Liver (tissue), 9 donors: ENCODE results near the gene RPP21. TPM values are rescaled to one million over a fixed set of nuclear protein-coding genes. Genes with fewer than 3 reads are reported as not detected.

ENCODE experiments used
- DNase-seq: peaks from one replicate; pipeline ENCODE4 v3.0.0-alpha.2; 2017; ENCODE audit warnings: low spot score
- H3K27ac ChIP-seq, 2 donors: one replicate each; pipeline ENCODE4 v1.7.0; 2013; ENCODE audit warnings: inconsistent platforms in 2 of 2, low read length in 2 of 2, control low read depth in 1 of 2, low read depth in 1 of 2, mild to moderate bottlenecking in 1 of 2
- H3K27me3 ChIP-seq, 4 donors: one replicate each; pipeline versions ENCODE4 v1.6.1 to v1.7.0; 2013; ENCODE audit warnings: low read length in 3 of 4, inconsistent platforms in 1 of 4, mild to moderate bottlenecking in 1 of 4, moderate library complexity in 1 of 4; ENCODE audit not compliant: control insufficient read depth in 4 of 4, insufficient read depth in 4 of 4
- H3K36me3 ChIP-seq, 4 donors: one replicate each; pipeline versions ENCODE4 v1.6.1 to v1.7.0; 2013; ENCODE audit warnings: low read length in 3 of 4, mild to moderate bottlenecking in 3 of 4, low read depth in 1 of 4, moderate library complexity in 1 of 4; ENCODE audit not compliant: control insufficient read depth in 4 of 4, insufficient read depth in 3 of 4
- H3K4me1 ChIP-seq, 4 donors: one replicate each; pipeline versions ENCODE4 v1.6.1 to v1.7.0; 2013; ENCODE audit warnings: low read length in 3 of 4, mild to moderate bottlenecking in 3 of 4, moderate library complexity in 1 of 4; ENCODE audit not compliant: control insufficient read depth in 4 of 4, insufficient read depth in 4 of 4
- H3K4me3 ChIP-seq, 3 donors: one replicate each; pipeline versions ENCODE4 v1.6.1 to v1.7.0; 2013; ENCODE audit warnings: low read length in 3 of 3, control low read depth in 1 of 3, low read depth in 1 of 3, mild to moderate bottlenecking in 1 of 3
- H3K9ac ChIP-seq, 2 donors: one replicate each; pipeline ENCODE4 v1.7.0; 2013; ENCODE audit warnings: low read length in 2 of 2, mild to moderate bottlenecking in 2 of 2, moderate library complexity in 2 of 2, control low read depth in 1 of 2, low read depth in 1 of 2
- H3K9me3 ChIP-seq, 4 donors: one replicate each; pipeline versions ENCODE4 v1.6.1 to v1.7.0; 2013; ENCODE audit warnings: low read length in 3 of 4; ENCODE audit not compliant: control insufficient read depth in 4 of 4
- ATF3 ChIP-seq: IDR thresholded peaks from 2 replicates; pipeline ENCODE4 v1.6.1; 2016; ENCODE audit warnings: antibody characterized with exemption
- CTCF ChIP-seq: fragments of 150-350 bp; IDR thresholded peaks from 2 replicates; pipeline ENCODE4 v1.5.1; 2017; ENCODE audit warnings: improper control_type of control experiment, low read depth, low read length; ENCODE audit not compliant: missing input control
- FOXA1 ChIP-seq: IDR thresholded peaks from 2 replicates; pipeline ENCODE4 v1.6.1; 2016; ENCODE audit warnings: antibody characterized with exemption
- FOXA2 ChIP-seq: IDR thresholded peaks from 2 replicates; pipeline ENCODE4 v1.6.1; 2016; ENCODE audit warnings: antibody characterized with exemption
- GABPA ChIP-seq, 2 donors: IDR thresholded peaks in 1 of 2; conservative IDR thresholded peaks in 1 of 2; 2 replicates each; pipeline ENCODE4 v1.6.1; 2016; ENCODE audit warnings: antibody characterized with exemption in 2 of 2, mild to moderate bottlenecking in 1 of 2, moderate library complexity in 1 of 2
- HNF4A ChIP-seq, 2 donors: conservative IDR thresholded peaks; 2 replicates each; pipeline ENCODE4 v1.6.1; 2016; ENCODE audit warnings: antibody characterized with exemption in 2 of 2, mild to moderate bottlenecking in 2 of 2
- HNF4G ChIP-seq: IDR thresholded peaks from 2 replicates; pipeline ENCODE4 v1.6.1; 2016; ENCODE audit warnings: antibody characterized with exemption
- JUND ChIP-seq, 2 donors: IDR thresholded peaks; 2 replicates each; pipeline ENCODE4 v1.6.1; 2016; ENCODE audit warnings: antibody characterized with exemption in 2 of 2
- NR2F2 ChIP-seq: IDR thresholded peaks from 2 replicates; pipeline ENCODE4 v1.6.1; 2016; ENCODE audit warnings: antibody characterized with exemption
- RAD21 ChIP-seq, 2 donors: IDR thresholded peaks; 2 replicates each; pipeline ENCODE4 v1.6.1; 2016; ENCODE audit warnings: antibody characterized with exemption in 2 of 2, mild to moderate bottlenecking in 2 of 2
- REST ChIP-seq: IDR thresholded peaks from 2 replicates; pipeline ENCODE4 v1.6.1; 2016; ENCODE audit warnings: antibody characterized with exemption, mild to moderate bottlenecking
- RXRA ChIP-seq, 2 donors: IDR thresholded peaks; 2 replicates each; pipeline ENCODE4 v1.6.1; 2017 to 2018; ENCODE audit warnings: antibody characterized with exemption in 2 of 2, mild to moderate bottlenecking in 1 of 2
- SP1 ChIP-seq: IDR thresholded peaks from 2 replicates; pipeline ENCODE4 v1.6.1; 2018; ENCODE audit warnings: antibody characterized with exemption, mild to moderate bottlenecking
- TAF1 ChIP-seq: conservative IDR thresholded peaks from 2 replicates; pipeline ENCODE4 v1.6.1; 2016; ENCODE audit warnings: antibody characterized with exemption, mild to moderate bottlenecking
- YY1 ChIP-seq: IDR thresholded peaks from 2 replicates; pipeline ENCODE4 v1.6.1; 2016; ENCODE audit warnings: antibody characterized with exemption, mild to moderate bottlenecking
- WGBS: extraction: QIAGEN DNeasy Blood & Tissue Kit; methylation state at CpG from one replicate; pipeline ENCODE4 v1.1.7; 2013; 5-methylcytosine and 5-hydroxymethylcytosine counted together
- polyA plus RNA-seq, 2 donors: library from polyadenylated mRNA; stranded (reverse) in 1 of 2; unstranded in 1 of 2; fragments of 200-250 nt in 1 of 2; fragments of >200 nt in 1 of 2; fragmentation: Nextera tagmentation in 1 of 2; extraction: Ambion mirVana in 1 of 2; gene quantifications; one replicate each; pipeline versions ENCODE4 v1.2.1 to v1.2.3, GENCODE V29; 2013 to 2015
- total RNA-seq, 2 donors: library from RNA; depleted of rRNA; stranded (reverse); fragments of >200 nt; gene quantifications; one replicate each; pipeline ENCODE4 v1.2.3, GENCODE V29; 2014
- TF ChIP-seq, protein P1 (sequence below): IDR thresholded peaks from 2 replicates; pipeline ENCODE4 v1.6.1; 2016; ENCODE audit warnings: antibody characterized with exemption
- TF ChIP-seq, protein P2 (sequence below): IDR thresholded peaks from 2 replicates; pipeline ENCODE4 v1.6.1; 2016; ENCODE audit warnings: antibody characterized with exemption
- donor health status: healthy.
- donor health status: healthy.
- donor health status: healthy.
- donor health status: healthy.
- donor health status: healthy.

The RPP21 gene
- total and polyA plus RNA-seq, 4 donors: 9.3 to 32.9 (median 21.0) TPM

DNA sequence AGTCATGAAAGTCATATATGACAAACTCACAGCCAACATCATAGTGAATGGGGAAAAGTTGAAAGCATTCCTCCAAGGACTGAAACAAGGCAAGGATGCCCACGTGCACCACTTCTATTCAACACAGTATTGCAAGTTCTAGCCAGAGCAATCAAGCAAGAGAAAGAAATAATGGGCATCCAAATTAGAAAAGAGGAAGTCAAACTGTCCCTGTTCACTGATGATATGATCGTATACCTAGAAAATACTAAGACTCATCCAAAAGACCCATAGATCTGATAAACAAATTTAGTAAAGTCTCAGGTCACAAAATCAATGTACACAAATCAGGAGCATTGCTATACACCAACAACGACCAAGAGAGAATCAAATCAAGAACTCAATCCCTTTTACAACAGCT lies 41.2 kb downstream of the RPP21 start:
- no peaks in the 10 kb centered on the region for H3K9me3 ChIP-seq
- no peaks in the 10 kb centered on the region for H3K36me3 ChIP-seq
- no peak overlapping the region for H3K4me3 ChIP-seq
- no peak overlapping the region for H3K9ac ChIP-seq
- H3K4me1 ChIP-seq: no peaks in the 10 kb centered on the region
- no peak overlapping the region for H3K27ac ChIP-seq
- DNase-seq: no peak
- 39% methylated on average over 3 of the region's 3 CpGs for WGBS
- TF ChIP-seq HNF4G: no peak
- TF ChIP-seq SP1: no peak
- TF ChIP-seq FOXA1: no peak
- TF ChIP-seq GABPA (IDR thresholded peaks at IDR 0.05 in 1 of 2, conservative IDR thresholded peaks at IDR 0.05 in 1 of 2): no peak
- TF ChIP-seq JUND (IDR thresholded peaks at IDR 0.05): no peak
- TF ChIP-seq FOXA2: no peak
- no peak for TF ChIP-seq TAF1
- TF ChIP-seq, protein P1, sequence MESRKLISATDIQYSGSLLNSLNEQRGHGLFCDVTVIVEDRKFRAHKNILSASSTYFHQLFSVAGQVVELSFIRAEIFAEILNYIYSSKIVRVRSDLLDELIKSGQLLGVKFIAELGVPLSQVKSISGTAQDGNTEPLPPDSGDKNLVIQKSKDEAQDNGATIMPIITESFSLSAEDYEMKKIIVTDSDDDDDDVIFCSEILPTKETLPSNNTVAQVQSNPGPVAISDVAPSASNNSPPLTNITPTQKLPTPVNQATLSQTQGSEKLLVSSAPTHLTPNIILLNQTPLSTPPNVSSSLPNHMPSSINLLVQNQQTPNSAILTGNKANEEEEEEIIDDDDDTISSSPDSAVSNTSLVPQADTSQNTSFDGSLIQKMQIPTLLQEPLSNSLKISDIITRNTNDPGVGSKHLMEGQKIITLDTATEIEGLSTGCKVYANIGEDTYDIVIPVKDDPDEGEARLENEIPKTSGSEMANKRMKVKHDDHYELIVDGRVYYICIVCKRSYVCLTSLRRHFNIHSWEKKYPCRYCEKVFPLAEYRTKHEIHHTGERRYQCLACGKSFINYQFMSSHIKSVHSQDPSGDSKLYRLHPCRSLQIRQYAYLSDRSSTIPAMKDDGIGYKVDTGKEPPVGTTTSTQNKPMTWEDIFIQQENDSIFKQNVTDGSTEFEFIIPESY: no peak
- TF ChIP-seq YY1: no peak
- no peak for TF ChIP-seq ATF3
- H3K27me3 ChIP-seq: peaks cover 0 to 6% (median under 1%) of the 10 kb centered on the region in 4 donors

DNA sequence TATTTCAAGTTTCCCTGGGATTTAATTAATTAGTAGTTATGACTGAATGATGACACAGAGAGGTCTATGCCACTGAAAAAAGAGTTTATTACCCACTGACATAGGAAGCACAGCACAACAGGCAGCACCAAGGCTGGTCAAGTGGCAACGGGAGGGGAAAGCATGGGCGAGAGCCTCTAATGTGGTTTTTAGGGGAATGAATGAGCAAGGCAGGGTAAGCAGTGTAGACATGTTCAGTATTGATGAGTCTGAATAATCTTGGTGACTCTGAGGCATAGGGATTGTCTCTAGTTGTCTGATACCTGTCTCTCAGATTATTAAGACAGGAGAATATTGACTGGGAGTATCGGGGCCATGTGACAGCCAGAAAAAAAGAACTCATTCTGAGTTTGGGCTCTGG lies 46.3 kb downstream of the RPP21 start:
- Histone ChIP-seq H3K9me3 (no peaks in the 10 kb centered on the region), H3K36me3 (no peaks in the 10 kb centered on the region), H3K4me3 (no peak overlapping the region), H3K4me1 (no peaks in the 10 kb centered on the region), H3K27ac (no peak overlapping the region), H3K27me3 (peaks cover 0 to 2% (median 0%) of the 10 kb centered on the region in 4 donors), H3K9ac (no peak overlapping the region)
- DNase-seq: no peak
- WGBS: 60% methylated on average over 3 of the region's 3 CpGs
- TF ChIP-seq REST: no peak
- no peak for TF ChIP-seq ATF3
- no peak for TF ChIP-seq JUND (IDR thresholded peaks at IDR 0.05)
- no peak for TF ChIP-seq GABPA (IDR thresholded peaks at IDR 0.05 in 1 of 2, conservative IDR thresholded peaks at IDR 0.05 in 1 of 2)
- no peak for TF ChIP-seq NR2F2
- no peak for TF ChIP-seq TAF1
- TF ChIP-seq HNF4A (conservative IDR thresholded peaks at IDR 0.05): no peak
- TF ChIP-seq RAD21 (IDR thresholded peaks at IDR 0.05): no peak
- TF ChIP-seq YY1: no peak
- TF ChIP-seq FOXA1: no peak
- TF ChIP-seq SP1: no peak
- TF ChIP-seq, protein P1: no peak
- TF ChIP-seq CTCF: no peak
- no peak for TF ChIP-seq FOXA2
- TF ChIP-seq, protein P2, sequence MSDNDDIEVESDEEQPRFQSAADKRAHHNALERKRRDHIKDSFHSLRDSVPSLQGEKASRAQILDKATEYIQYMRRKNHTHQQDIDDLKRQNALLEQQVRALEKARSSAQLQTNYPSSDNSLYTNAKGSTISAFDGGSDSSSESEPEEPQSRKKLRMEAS: no peak
- no peak for TF ChIP-seq RXRA (IDR thresholded peaks at IDR 0.05)
- TF ChIP-seq HNF4G: no peak
